H1 (cell line): ENCODE results near the gene TTC21A. TPM values are rescaled to one million over a fixed set of nuclear protein-coding genes. Genes with fewer than 3 reads are reported as not detected.

Source experiments
- CBX8 ChIP-seq: fragments of 300-800, 300-1000 bp; sonication (generic); IDR thresholded peaks from 2 replicates; pipeline ENCODE4 v1.7.1; 2016; ENCODE audit warnings: low read depth, low read length, borderline replicate concordance
- CTCF ChIP-seq, 3 experiments: IDR thresholded peaks; 1 replicate in 2 of 3; 2 replicates in 1 of 3; pipeline versions ENCODE4 v1.5.1 to v1.6.1; 2011; ENCODE audit warnings: low read length in 3 of 3, mild to moderate bottlenecking in 3 of 3, inconsistent platforms in 2 of 3, low read depth in 1 of 3, moderate library complexity in 1 of 3; ENCODE audit not compliant: insufficient read depth in 1 of 3; ENCODE audit errors: control extremely low read depth in 1 of 3
- POU5F1 ChIP-seq: IDR thresholded peaks from 2 replicates; pipeline ENCODE4 v1.6.1; 2011; ENCODE audit warnings: low read depth, mild to moderate bottlenecking, low read length, moderate library complexity
- SIRT6 ChIP-seq: IDR thresholded peaks from one replicate; pipeline ENCODE4 v1.7.1; 2012; ENCODE audit warnings: low read length, inconsistent platforms
- SP2 ChIP-seq: IDR thresholded peaks from 2 replicates; pipeline ENCODE4 v1.6.1; 2012; ENCODE audit warnings: mild to moderate bottlenecking, low read length, inconsistent platforms
- TAF1 ChIP-seq: IDR thresholded peaks from 2 replicates; pipeline ENCODE4 v1.6.1; 2011; ENCODE audit warnings: mild to moderate bottlenecking, low read depth, low read length
- polyA plus RNA-seq, 7 experiments: library from polyadenylated mRNA; depleted of rRNA in 3 of 7; stranded (reverse) in 5 of 7; unstranded in 2 of 7; fragments of >200 nt in 5 of 7; fragments of 200-250 nt in 2 of 7; gene quantifications; 1 replicate in 5 of 7; 2 replicates in 1 of 7; 4 replicates in 1 of 7; pipeline versions ENCODE4 v1.2.1 to v1.2.3, GENCODE V29; 2011 to 2013; ENCODE audit warnings: missing spikeins in 2 of 7, mixed read lengths in 2 of 7
- total RNA-seq: library from RNA; stranded (reverse); fragmentation: NEBNext Ultra II Directional; extraction: Animal tissue kit (Norgen Biotek cat#: 25700); gene quantifications from 2 replicates; pipeline ENCODE4 v1.2.1, GENCODE V29; 2021
- TF ChIP-seq, protein P1 (sequence below): fragments of 300-600 bp; sonication (generic); IDR thresholded peaks from 2 replicates; pipeline ENCODE4 v1.7.1; 2012; ENCODE audit warnings: low read length, moderate library complexity, mild to moderate bottlenecking, inconsistent platforms; ENCODE audit not compliant: insufficient replicate concordance
- TF ChIP-seq, protein P2 (sequence below): IDR thresholded peaks from 2 replicates; pipeline ENCODE4 v1.6.1; 2011; ENCODE audit warnings: low read depth, mild to moderate bottlenecking, low read length; ENCODE audit not compliant: insufficient read depth

The TTC21A gene
- total and polyA plus RNA-seq, 2 of the 8 experiments (the other 6 are each of a cell fraction or from before 2014, with no cell fraction given) = 2.3 to 2.8 TPM

- TF ChIP-seq, protein P1, sequence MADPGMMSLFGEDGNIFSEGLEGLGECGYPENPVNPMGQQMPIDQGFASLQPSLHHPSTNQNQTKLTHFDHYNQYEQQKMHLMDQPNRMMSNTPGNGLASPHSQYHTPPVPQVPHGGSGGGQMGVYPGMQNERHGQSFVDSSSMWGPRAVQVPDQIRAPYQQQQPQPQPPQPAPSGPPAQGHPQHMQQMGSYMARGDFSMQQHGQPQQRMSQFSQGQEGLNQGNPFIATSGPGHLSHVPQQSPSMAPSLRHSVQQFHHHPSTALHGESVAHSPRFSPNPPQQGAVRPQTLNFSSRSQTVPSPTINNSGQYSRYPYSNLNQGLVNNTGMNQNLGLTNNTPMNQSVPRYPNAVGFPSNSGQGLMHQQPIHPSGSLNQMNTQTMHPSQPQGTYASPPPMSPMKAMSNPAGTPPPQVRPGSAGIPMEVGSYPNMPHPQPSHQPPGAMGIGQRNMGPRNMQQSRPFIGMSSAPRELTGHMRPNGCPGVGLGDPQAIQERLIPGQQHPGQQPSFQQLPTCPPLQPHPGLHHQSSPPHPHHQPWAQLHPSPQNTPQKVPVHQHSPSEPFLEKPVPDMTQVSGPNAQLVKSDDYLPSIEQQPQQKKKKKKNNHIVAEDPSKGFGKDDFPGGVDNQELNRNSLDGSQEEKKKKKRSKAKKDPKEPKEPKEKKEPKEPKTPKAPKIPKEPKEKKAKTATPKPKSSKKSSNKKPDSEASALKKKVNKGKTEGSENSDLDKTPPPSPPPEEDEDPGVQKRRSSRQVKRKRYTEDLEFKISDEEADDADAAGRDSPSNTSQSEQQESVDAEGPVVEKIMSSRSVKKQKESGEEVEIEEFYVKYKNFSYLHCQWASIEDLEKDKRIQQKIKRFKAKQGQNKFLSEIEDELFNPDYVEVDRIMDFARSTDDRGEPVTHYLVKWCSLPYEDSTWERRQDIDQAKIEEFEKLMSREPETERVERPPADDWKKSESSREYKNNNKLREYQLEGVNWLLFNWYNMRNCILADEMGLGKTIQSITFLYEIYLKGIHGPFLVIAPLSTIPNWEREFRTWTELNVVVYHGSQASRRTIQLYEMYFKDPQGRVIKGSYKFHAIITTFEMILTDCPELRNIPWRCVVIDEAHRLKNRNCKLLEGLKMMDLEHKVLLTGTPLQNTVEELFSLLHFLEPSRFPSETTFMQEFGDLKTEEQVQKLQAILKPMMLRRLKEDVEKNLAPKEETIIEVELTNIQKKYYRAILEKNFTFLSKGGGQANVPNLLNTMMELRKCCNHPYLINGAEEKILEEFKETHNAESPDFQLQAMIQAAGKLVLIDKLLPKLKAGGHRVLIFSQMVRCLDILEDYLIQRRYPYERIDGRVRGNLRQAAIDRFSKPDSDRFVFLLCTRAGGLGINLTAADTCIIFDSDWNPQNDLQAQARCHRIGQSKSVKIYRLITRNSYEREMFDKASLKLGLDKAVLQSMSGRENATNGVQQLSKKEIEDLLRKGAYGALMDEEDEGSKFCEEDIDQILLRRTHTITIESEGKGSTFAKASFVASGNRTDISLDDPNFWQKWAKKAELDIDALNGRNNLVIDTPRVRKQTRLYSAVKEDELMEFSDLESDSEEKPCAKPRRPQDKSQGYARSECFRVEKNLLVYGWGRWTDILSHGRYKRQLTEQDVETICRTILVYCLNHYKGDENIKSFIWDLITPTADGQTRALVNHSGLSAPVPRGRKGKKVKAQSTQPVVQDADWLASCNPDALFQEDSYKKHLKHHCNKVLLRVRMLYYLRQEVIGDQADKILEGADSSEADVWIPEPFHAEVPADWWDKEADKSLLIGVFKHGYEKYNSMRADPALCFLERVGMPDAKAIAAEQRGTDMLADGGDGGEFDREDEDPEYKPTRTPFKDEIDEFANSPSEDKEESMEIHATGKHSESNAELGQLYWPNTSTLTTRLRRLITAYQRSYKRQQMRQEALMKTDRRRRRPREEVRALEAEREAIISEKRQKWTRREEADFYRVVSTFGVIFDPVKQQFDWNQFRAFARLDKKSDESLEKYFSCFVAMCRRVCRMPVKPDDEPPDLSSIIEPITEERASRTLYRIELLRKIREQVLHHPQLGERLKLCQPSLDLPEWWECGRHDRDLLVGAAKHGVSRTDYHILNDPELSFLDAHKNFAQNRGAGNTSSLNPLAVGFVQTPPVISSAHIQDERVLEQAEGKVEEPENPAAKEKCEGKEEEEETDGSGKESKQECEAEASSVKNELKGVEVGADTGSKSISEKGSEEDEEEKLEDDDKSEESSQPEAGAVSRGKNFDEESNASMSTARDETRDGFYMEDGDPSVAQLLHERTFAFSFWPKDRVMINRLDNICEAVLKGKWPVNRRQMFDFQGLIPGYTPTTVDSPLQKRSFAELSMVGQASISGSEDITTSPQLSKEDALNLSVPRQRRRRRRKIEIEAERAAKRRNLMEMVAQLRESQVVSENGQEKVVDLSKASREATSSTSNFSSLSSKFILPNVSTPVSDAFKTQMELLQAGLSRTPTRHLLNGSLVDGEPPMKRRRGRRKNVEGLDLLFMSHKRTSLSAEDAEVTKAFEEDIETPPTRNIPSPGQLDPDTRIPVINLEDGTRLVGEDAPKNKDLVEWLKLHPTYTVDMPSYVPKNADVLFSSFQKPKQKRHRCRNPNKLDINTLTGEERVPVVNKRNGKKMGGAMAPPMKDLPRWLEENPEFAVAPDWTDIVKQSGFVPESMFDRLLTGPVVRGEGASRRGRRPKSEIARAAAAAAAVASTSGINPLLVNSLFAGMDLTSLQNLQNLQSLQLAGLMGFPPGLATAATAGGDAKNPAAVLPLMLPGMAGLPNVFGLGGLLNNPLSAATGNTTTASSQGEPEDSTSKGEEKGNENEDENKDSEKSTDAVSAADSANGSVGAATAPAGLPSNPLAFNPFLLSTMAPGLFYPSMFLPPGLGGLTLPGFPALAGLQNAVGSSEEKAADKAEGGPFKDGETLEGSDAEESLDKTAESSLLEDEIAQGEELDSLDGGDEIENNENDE = no peak
- TF ChIP-seq SP2 = no peak
- TF ChIP-seq CBX8 = no peak
- peak; percentile 80 to 94 (median 86) for TF ChIP-seq CTCF (IDR thresholded peaks at IDR 0.05; ENCODE audit: control extremely low read depth in 1 of 3, insufficient read depth in 1 of 3, low read depth in 1 of 3, low read length in 3 of 3)
- no peak for TF ChIP-seq TAF1
- no peak for TF ChIP-seq SIRT6
- TF ChIP-seq, protein P2, sequence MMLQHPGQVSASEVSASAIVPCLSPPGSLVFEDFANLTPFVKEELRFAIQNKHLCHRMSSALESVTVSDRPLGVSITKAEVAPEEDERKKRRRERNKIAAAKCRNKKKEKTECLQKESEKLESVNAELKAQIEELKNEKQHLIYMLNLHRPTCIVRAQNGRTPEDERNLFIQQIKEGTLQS = no peak
- no peak for TF ChIP-seq POU5F1
Observed at GRCh38 chr3:39101022-39101689, 6.3 kb upstream of the TTC21A start (continued).
